Frontal cortex (tissue), 4 donors: Measurements from ENCODE around the gene KCNH8. TPM values are rescaled to one million over a fixed set of nuclear protein-coding genes. Genes with fewer than 3 reads are reported as not detected.
"Not testable (repeated sequence)": the region's sequence is repeated elsewhere in the genome, so short reads cannot be mapped to it uniquely, and the experiment has no call there.

ENCODE experiments used
- DNase-seq, 2 donors: peaks; one replicate each; pipeline ENCODE4 v3.0.0; 2012; ENCODE audit warnings: low spot score in 2 of 2
- FAIRE-seq: peaks from 2 replicates; lab custom pipeline; 2012; peaks lifted over from hg19 to GRCh38; lab: Jason Lieb, UNC
- total RNA-seq: library from RNA; depleted of rRNA; stranded (reverse); fragments of >200 nt; gene quantifications from one replicate; pipeline ENCODE4 v1.2.3, GENCODE V29; 2014
- donor health status: control.
- donor health status: control.
- donor health status: control.

The KCNH8 gene
- 11.0 TPM for total RNA-seq

GRCh38 chr3:19147905-19148767, at the start of gene KCNH8:
TSS of gene KCNH8 (plus strand) at chr3:19148510. CDS start at chr3:19148720, 210 bp downstream.
- FAIRE-seq (no peak), DNase-seq (peak; percentile 41 to 70)

DNA sequence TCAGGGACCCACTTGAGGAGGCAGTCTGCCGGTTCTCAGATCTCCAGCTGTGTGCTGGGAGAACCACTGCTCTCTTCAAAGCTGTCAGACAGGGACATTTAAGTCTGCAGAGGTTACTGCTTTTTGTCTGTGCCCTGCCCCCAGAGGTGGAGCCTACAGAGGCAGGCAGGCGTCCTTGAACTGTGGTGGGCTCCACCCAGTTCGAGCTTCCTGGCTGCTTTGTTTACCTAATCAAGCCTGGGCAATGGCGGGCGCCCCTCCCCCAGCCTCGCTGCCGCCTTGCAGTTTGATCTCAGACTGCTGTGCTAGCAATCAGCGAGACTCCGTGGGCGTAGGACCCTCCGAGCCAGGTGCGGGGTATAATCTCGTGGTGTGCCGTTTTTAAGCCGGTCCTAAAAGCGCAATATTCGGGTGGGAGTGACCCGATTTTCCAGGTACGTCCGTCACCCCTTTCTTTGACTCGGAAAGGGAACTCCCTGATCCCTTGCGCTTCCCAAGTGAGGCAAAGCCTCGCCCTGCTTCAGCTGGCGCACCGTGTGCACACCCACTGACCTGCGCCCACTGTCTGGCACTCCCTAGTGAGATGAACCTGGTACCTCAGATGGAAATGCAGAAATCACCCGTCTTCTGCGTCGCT, 45.5 kb upstream of the KCNH8 start:
- not testable (repeated sequence) for FAIRE-seq

DNA sequence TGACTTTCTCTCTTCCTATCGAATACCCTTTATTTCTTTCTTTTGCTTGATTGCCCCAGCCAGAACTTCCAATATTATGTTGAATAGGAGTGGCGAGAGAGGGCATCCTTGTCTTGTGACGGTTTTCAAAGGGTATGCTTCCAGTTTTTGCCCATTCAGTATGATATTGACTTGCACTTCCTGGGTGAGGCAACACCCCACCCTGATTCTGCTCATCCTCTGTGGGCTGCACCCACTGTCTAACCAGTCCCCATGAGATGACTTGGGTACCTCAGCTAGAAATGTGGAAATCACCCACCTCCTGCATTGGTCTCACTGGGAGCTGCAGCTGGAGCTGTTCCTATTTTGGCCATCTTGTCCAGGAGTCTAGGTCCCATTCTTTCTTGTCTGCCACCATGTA, 44.8 kb upstream of the KCNH8 start:
- FAIRE-seq (no peak), DNase-seq (no peak)

More for the DNA sequence above, 45.5 kb upstream of the KCNH8 start:
- DNase-seq, result not testable (repeated sequence)

GRCh38 chr3:19104459-19104858, 43.9 kb upstream of the KCNH8 start:
- DNase-seq, result no peak
- FAIRE-seq, result no peak

GRCh38 chr3:19105826-19106225, 42.5 kb upstream of the KCNH8 start:
- FAIRE-seq (no peak), DNase-seq (no peak)

DNA sequence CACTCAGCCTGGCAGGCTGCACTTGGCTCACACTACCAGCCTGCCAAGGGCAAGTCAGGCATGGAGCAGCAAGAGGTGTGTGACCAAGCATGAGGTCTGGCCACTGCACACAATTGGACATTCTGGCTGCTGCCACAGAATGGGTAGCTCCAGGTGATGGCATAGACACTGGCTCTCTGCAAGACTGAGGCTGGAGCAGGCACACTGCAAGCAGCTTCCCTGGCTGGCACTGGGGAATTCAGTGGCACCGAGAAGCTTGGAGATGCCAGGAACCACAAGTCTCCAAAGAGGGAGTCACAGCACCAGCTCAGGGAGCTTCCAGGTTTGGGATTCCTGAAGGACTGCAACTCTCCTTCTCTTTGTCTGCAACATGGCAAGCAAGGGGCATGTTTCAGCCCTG, 42.0 kb upstream of the KCNH8 start:
- FAIRE-seq (no peak), DNase-seq (no peak)

GRCh38 chr3:19107719-19108118, 40.6 kb upstream of the KCNH8 start:
- FAIRE-seq, result no peak
- no peak for DNase-seq

DNA sequence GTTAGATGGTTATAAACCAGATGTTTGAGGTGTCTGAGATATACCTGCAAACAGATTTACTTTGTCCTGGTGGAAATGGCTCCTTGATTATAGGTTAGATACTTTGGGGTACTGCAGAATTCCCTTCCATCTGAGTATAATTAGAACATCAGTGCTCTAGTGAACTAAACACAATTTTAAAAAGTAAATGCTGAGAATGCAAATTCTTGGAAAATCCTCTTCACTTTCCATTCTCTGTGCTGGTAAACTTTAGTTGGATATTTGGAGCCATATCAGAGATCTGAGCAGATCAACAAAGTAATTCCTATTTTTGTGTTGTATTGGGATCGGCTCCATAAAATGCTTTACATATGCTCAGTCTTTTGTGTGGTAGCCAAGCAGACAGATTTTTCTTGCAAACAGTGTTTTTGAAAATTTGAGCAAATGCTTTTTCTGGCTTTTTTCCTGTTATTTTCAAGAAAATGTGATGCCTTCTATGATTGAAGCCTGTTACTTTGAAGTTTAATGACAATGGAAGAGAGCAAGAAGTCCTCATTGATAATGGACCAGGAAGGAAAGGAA, 37.9 kb upstream of the KCNH8 start:
- no peak for DNase-seq
- FAIRE-seq, result no peak

GRCh38 chr3:19114461-19114860, 33.8 kb upstream of the KCNH8 start:
- no peak for DNase-seq
- FAIRE-seq, result no peak

GRCh38 chr3:19116239-19116638, 32.1 kb upstream of the KCNH8 start:
- DNase-seq, result no peak
- no peak for FAIRE-seq

- no peak for FAIRE-seq
These were observed 23.6 kb upstream of the KCNH8 start for GRCh38 chr3:19124752-19125151.

DNA sequence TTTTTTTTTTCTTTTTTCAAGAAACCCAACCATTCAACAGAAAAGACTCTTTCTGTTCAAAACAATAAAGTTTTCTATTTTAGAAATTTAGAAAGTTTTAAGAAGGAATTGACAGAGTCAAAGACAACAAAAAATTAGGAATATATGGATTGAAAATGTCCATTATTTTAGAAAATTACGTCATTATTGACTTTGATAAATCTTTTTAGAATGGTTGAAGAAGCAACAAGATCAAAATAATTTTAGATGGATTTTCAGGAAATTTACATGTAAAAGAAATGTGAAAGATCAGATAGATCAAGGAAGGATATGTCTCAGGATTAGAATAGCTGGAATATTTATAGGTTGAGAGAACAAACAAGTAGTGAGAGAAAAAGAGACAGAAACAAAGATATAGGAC, 8.4 kb upstream of the KCNH8 start:
- no peak for DNase-seq
- FAIRE-seq, result peak; percentile 19

More at GRCh38 chr3:19124752-19125151, 23.6 kb upstream of the KCNH8 start:
- DNase-seq, result no peak

GRCh38 chr3:19146685-19147650, 1.3 kb upstream of the KCNH8 start:
- peak; percentile 63 to 64 for DNase-seq
- FAIRE-seq, result no peak

GRCh38 chr3:19148768-19149091, 420 bp downstream of the KCNH8 start:
- DNase-seq, result no peak
- no peak for FAIRE-seq

DNA sequence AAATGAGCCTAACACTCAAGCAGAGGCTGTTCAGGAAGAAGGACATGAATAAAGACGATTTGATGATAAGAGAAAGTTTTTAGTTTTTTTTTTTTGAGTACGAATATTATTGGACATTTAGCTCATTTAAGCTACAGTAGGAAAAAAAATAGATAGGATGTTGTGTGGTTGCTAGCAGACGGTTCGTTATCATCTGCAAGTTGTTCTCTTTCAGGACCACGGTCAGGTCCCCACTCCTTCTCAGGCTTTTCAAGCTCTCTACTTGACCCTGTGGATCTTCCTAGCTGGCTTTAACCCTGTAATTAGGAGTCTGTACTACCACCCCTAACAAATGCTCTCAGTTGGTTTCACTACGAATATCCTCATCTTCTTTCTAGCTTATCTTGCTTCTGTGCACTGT, 1.1 kb downstream of the KCNH8 start:
- FAIRE-seq, result no peak

DNA sequence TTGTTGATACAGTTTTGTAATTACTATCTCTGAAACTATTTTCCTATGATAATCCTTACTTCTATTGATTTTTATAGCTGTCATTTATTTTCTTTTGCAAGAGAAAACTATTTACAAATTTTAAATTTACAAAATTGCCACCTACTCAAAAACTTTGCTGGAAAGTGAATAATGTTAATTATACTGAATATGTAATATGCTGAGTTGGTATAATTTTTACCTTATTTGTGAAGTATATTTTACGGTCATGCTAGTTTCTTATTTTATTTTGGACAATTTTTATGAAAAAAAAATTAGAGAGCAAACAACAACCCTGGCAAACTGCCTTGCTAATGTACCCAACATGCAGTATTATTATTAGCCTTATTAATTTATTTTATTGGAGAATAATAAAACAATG, 2.9 kb downstream of the KCNH8 start:
- FAIRE-seq (peak; percentile 61), DNase-seq (no peak)

More for the DNA sequence above, 1.1 kb downstream of the KCNH8 start:
- DNase-seq, result peak in 1 of 2 donors; percentile 24

DNA sequence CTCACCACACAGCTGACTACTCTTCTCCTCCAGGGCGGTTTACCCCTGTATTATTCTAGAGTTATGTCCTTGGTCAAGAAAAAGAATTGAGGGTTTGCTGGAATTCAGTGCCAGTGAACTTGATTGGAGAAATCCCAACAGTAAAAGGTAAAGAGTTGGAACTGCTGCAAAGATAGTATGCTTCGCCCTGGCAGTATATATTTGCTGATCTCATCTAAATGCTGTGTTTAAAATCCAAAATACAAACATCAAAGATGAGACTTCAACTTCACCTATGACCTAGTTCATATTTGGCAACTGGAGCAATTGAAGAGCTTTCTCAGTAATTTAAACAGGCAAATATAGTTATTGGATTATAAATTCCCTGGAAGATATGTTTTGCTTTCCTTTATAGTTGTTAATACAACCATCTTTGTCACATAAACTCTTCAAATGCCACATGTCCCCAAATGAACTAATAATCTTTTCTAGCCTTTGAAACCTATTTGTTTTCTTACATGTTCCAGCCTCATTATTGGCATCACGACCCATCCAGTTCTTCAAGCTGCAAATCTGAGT, 6.5 kb downstream of the KCNH8 start:
- DNase-seq (no peak), FAIRE-seq (no peak)

GRCh38 chr3:19155375-19155774, 7.1 kb downstream of the KCNH8 start:
- FAIRE-seq (no peak), DNase-seq (no peak)

DNA sequence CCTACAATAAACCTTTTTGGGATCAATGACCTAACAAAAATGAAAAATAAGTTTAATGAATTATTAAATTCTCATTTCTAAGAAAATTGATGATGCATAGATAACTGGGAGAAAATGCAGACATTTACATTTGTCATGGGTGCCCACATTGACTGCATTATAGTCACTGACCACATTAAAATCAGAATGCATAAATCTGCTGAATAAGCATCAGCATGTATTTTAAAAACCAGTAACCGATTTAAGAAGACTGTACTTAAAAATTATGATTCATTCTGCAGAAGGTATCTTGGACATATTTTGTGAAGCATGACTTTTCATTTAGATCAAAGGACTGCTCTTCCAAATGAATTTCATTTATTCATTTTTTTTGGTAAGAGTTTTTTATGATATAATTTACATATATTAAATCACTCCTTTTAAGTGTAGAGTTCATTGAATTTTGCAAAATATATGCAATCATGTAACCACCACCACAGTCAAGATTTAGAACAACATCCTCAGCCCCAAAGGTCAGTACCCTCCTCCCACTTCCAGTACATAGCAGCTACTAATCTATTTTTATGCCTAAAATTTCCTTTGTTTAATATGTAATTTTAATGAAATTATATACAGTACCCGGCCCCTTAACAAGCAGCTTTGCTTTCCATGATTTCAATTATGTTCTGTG, 11.8 kb downstream of the KCNH8 start:
- DNase-seq, result no peak
- no peak for FAIRE-seq
